ENCODE data around the gene CACNA1F. TPM values are rescaled to one million over a fixed set of nuclear protein-coding genes. Genes with fewer than 3 reads are reported as not detected.

The CACNA1F gene
- total and polyA plus RNA-seq, 4 donors: 0.10 to 0.55 (median 0.42) TPM

DNA sequence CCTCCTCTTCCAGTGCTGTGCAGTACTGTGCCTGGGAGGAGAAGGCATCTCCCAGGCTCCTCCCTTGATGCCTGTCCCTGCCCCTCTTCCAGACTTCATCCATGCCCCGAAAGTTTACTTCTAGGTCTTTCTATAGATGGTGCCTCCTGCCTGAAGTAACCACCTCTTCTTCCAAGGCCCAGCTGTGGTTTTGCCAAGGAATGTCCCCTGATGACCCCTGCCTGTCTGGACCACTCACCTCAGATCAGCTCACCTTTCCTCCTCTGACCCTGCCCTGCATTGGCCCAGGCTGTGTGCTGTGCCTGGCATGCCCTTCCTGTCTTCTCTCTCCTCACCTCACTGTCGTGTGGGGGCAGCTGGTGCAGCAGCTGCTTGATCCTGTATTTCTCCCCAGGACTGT, 53.8 kb downstream of the CACNA1F start:
- DNase-seq (no peak), ATAC-seq (ENCODE audit: insufficient read depth, low FRiP score) (no peak)
- no peak for TF ChIP-seq CTCF (IDR thresholded peaks at IDR 0.05; ENCODE audit: control extremely low read depth, extremely low read depth)
- Histone ChIP-seq H3K9me3 (ENCODE audit: control insufficient read depth in 4 of 4, insufficient read depth in 3 of 4, low read length in 3 of 4) (peaks cover 0 to 3% (median 0%) of the 10 kb centered on the region in 4 donors), H3K27me3 (ENCODE audit: control insufficient read depth in 3 of 3, insufficient read depth in 3 of 3, low read length in 2 of 3) (no peaks in the 10 kb centered on the region), H3K27ac (ENCODE audit: low read depth in 1 of 2, low read length in 1 of 2) (no peak overlapping the region), H3K4me1 (ENCODE audit: control insufficient read depth in 5 of 5, insufficient read depth in 5 of 5, low read length in 5 of 5) (no peaks in the 10 kb centered on the region), H3K36me3 (ENCODE audit: control insufficient read depth in 4 of 4, insufficient read depth in 4 of 4, low read length in 4 of 4) (peaks cover 0 to 19% (median 3%) of the 10 kb centered on the region in 4 donors), H3K9ac (ENCODE audit: insufficient read depth in 1 of 2, low read length in 2 of 2) (no peak overlapping the region), H3K4me3 (no peak overlapping the region)
- 75 to 92% methylated on average over 2 of the region's 2 CpGs for WGBS, 2 donors

GRCh38 chrX:49178537-49178936, 54.6 kb downstream of the CACNA1F start:
- H3K9ac ChIP-seq (ENCODE audit: insufficient read depth in 1 of 2, low read length in 2 of 2): no peak overlapping the region
- peaks cover 0 to 3% (median 0%) of the 10 kb centered on the region in 4 donors for H3K9me3 ChIP-seq (ENCODE audit: control insufficient read depth in 4 of 4, insufficient read depth in 3 of 4, low read length in 3 of 4)
- no peak for DNase-seq
- peaks cover 0 to 23% (median 3%) of the 10 kb centered on the region in 4 donors for H3K36me3 ChIP-seq (ENCODE audit: control insufficient read depth in 4 of 4, insufficient read depth in 4 of 4, low read length in 4 of 4)
- 89 to 95% methylated on average over 2 to 3 of the region's 3 CpGs for WGBS, 2 donors
- no peak overlapping the region for H3K4me3 ChIP-seq
- H3K27me3 ChIP-seq (ENCODE audit: control insufficient read depth in 3 of 3, insufficient read depth in 3 of 3, low read length in 2 of 3): no peaks in the 10 kb centered on the region
- H3K4me1 ChIP-seq (ENCODE audit: control insufficient read depth in 5 of 5, insufficient read depth in 5 of 5, low read length in 5 of 5): no peaks in the 10 kb centered on the region
- H3K27ac ChIP-seq (ENCODE audit: low read depth in 1 of 2, low read length in 1 of 2): no peak overlapping the region
- TF ChIP-seq CTCF (IDR thresholded peaks at IDR 0.05; ENCODE audit: control extremely low read depth, extremely low read depth): no peak
- ATAC-seq (ENCODE audit: insufficient read depth, low FRiP score): no peak

GRCh38 chrX:49177873-49178480, 55.2 kb downstream of the CACNA1F start:
- ATAC-seq (ENCODE audit: insufficient read depth, low FRiP score) (no peak), DNase-seq (no peak)
- TF ChIP-seq CTCF (IDR thresholded peaks at IDR 0.05; ENCODE audit: control extremely low read depth, extremely low read depth): no peak
- 93 to 95% methylated on average over 18 to 23 of the region's 23 CpGs for WGBS, 2 donors
- Histone ChIP-seq H3K27ac (ENCODE audit: low read depth in 1 of 2, low read length in 1 of 2) (no peak overlapping the region), H3K9me3 (ENCODE audit: control insufficient read depth in 4 of 4, insufficient read depth in 3 of 4, low read length in 3 of 4) (peaks cover 0 to 3% (median 0%) of the 10 kb centered on the region in 4 donors), H3K4me3 (no peak overlapping the region), H3K27me3 (ENCODE audit: control insufficient read depth in 3 of 3, insufficient read depth in 3 of 3, low read length in 2 of 3) (no peaks in the 10 kb centered on the region), H3K9ac (ENCODE audit: insufficient read depth in 1 of 2, low read length in 2 of 2) (no peak overlapping the region), H3K4me1 (ENCODE audit: control insufficient read depth in 5 of 5, insufficient read depth in 5 of 5, low read length in 5 of 5) (peaks cover 0 to 2% (median 0%) of the 10 kb centered on the region in 5 donors), H3K36me3 (ENCODE audit: control insufficient read depth in 4 of 4, insufficient read depth in 4 of 4, low read length in 4 of 4) (peaks cover 0 to 22% (median 3%) of the 10 kb centered on the region in 4 donors)

Measured in lung (tissue), 12 donors.